Parathyroid adenoma (tissue), 2 donors: ENCODE measurements around the gene GPR176.

Source experiments
- H2AFZ ChIP-seq: fragments of 300-600 bp; sonication (generic); one replicate; pipeline ENCODE4 v1.7.0; 2017; ENCODE audit warnings: antibody characterized with exemption, mild to moderate bottlenecking
- H3K27ac ChIP-seq: fragments of 300-600 bp; sonication (generic); one replicate; pipeline ENCODE4 v1.7.0; 2017
- H3K27me3 ChIP-seq: fragments of 300-600 bp; sonication (generic); one replicate; pipeline ENCODE4 v1.7.0; 2017; ENCODE audit warnings: low read length; ENCODE audit not compliant: control insufficient read depth, insufficient read depth
- H3K36me3 ChIP-seq: fragments of 300-600 bp; sonication (generic); one replicate; pipeline ENCODE4 v1.7.0; 2017; ENCODE audit warnings: low read length; ENCODE audit not compliant: control insufficient read depth, insufficient read depth
- H3K4me1 ChIP-seq: fragments of 300-600 bp; sonication (generic); one replicate; pipeline ENCODE4 v1.7.0; 2017; ENCODE audit warnings: control low read depth
- H3K4me2 ChIP-seq: fragments of 300-600 bp; sonication (generic); one replicate; pipeline ENCODE4 v1.7.0; 2017; ENCODE audit warnings: low read length
- H3K4me3 ChIP-seq: fragments of 300-600 bp; sonication (generic); one replicate; pipeline ENCODE4 v1.7.0; 2017; ENCODE audit warnings: low read depth, low read length
- H3K79me2 ChIP-seq: fragments of 300-600 bp; sonication (generic); one replicate; pipeline ENCODE4 v1.7.0; 2017; ENCODE audit warnings: control low read depth
- H3K9ac ChIP-seq: fragments of 300-600 bp; sonication (generic); one replicate; pipeline ENCODE4 v1.7.0; 2017; ENCODE audit warnings: mild to moderate bottlenecking
- H3K9me3 ChIP-seq: fragments of 300-600 bp; sonication (generic); one replicate; pipeline ENCODE4 v1.7.0; 2017; ENCODE audit warnings: low read length; ENCODE audit not compliant: control insufficient read depth
- TF ChIP-seq, protein P1 (sequence below): fragments of 300-600 bp; sonication (generic); IDR thresholded peaks from one replicate; pipeline ENCODE4 v1.7.0; 2017; ENCODE audit warnings: antibody characterized with exemption, mild to moderate bottlenecking
- donor health status: primary hyperparathyroidism.

Gene GPR176

DNA sequence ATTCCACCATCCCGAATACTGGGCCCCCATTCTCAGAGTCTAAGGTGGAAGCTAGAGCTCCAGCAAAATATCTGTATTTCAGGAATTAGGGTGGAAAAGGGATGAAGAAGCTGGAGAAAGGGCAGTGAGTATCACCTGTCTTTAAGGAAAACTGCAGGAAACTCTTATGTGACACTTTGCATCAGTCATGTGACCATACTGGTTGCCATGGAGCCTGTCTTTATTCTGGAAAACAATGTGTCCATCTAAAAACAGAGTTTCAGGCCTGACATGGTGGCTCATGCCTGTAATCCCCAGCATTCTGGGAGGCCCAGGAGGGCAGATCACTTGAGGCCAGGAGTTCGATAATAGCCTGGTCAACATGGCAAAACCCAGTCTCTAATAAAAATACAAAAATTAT, 84.5 kb downstream of the GPR176 start:
- Histone ChIP-seq H3K9ac (no peak overlapping the region), H3K27me3 (no peaks in the 10 kb centered on the region), H3K27ac (no peak overlapping the region), H3K4me2 (no peak overlapping the region), H3K9me3 (no peaks in the 10 kb centered on the region), H3K4me1 (no peaks in the 10 kb centered on the region), H3K4me3 (no peak overlapping the region), H2AFZ (no peak overlapping the region), H3K36me3 (no peaks in the 10 kb centered on the region), H3K79me2 (no peaks in the 10 kb centered on the region)
- TF ChIP-seq, protein P1, sequence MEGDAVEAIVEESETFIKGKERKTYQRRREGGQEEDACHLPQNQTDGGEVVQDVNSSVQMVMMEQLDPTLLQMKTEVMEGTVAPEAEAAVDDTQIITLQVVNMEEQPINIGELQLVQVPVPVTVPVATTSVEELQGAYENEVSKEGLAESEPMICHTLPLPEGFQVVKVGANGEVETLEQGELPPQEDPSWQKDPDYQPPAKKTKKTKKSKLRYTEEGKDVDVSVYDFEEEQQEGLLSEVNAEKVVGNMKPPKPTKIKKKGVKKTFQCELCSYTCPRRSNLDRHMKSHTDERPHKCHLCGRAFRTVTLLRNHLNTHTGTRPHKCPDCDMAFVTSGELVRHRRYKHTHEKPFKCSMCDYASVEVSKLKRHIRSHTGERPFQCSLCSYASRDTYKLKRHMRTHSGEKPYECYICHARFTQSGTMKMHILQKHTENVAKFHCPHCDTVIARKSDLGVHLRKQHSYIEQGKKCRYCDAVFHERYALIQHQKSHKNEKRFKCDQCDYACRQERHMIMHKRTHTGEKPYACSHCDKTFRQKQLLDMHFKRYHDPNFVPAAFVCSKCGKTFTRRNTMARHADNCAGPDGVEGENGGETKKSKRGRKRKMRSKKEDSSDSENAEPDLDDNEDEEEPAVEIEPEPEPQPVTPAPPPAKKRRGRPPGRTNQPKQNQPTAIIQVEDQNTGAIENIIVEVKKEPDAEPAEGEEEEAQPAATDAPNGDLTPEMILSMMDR = no peak

DNA sequence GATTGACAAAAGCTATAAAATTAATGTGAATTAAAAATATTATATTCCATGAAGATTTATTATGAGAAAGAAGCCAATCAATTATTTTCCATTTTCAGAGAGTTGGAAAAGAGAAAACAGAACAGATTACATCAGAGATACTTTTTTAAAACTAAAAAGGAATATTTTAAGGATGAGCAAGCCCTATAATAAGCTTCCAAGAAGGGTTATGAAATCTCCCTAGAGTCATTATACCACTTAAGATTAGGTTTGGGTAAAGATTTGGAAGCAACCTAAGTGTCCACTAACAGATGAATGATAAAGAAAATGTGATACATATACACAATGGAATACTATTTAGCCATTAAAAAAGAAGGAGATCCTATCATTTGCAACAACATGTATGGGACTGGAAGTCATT, 85.8 kb downstream of the GPR176 start:
- TF ChIP-seq, protein P1 = no peak
- H3K27ac ChIP-seq = no peak overlapping the region
- H3K4me1 ChIP-seq = no peaks in the 10 kb centered on the region
- H3K4me3 ChIP-seq = no peak overlapping the region
- no peak overlapping the region for H2AFZ ChIP-seq
- no peaks in the 10 kb centered on the region for H3K27me3 ChIP-seq
- H3K4me2 ChIP-seq = no peak overlapping the region
- H3K9me3 ChIP-seq = no peaks in the 10 kb centered on the region
- no peak overlapping the region for H3K9ac ChIP-seq
- H3K36me3 ChIP-seq = no peaks in the 10 kb centered on the region
- no peaks in the 10 kb centered on the region for H3K79me2 ChIP-seq

DNA sequence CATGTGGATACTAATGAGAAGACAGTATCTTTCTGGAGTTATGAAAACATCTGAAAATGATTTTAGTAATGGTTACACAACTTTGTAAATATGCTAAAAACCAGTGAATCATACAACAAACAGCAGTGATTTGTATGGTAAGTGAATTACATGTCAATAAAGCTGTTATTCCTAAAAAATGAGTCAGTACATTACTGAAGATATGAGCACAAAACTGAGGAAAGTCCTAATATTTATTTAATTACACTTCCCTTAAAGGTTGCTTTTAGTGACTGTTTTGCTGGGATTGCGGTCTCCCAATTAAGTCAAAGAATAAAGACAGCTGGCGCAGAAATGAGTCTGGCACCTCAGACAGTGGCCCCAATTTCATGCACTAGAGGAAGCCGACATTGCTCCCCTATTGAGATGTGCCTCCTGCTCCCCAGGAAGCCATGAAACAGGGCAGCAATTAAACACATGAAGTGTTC, 86.5 kb downstream of the GPR176 start:
- Histone ChIP-seq H3K36me3 (no peaks in the 10 kb centered on the region), H3K9me3 (no peaks in the 10 kb centered on the region), H3K27me3 (no peaks in the 10 kb centered on the region), H3K27ac (no peak overlapping the region), H3K9ac (no peak overlapping the region), H3K4me3 (no peak overlapping the region), H3K4me1 (no peaks in the 10 kb centered on the region), H3K4me2 (no peak overlapping the region), H2AFZ (no peak overlapping the region), H3K79me2 (no peaks in the 10 kb centered on the region)
- TF ChIP-seq, protein P1 = no peak

DNA sequence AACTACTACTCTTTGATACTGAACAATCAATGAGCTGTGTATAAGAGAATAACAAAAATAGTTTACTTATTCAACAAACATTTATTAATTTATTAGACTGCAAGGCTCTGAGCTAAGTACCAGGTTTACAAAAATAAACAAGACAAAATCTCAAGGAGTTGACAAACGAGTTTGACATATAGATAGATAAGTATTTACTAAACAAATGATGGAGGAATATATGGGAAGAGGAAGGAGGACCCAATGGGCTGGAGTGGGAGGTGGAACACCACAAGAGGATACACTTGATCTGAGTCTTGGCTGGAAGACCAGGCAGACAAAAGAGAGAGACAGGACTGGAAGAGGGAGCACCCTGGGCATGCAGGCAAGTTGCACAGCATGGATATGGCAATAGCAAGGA, 89.9 kb downstream of the GPR176 start:
- H3K36me3 ChIP-seq = no peaks in the 10 kb centered on the region
- no peak overlapping the region for H3K27ac ChIP-seq
- H3K79me2 ChIP-seq = no peaks in the 10 kb centered on the region
- H2AFZ ChIP-seq = no peak overlapping the region
- H3K4me2 ChIP-seq = no peak overlapping the region
- H3K4me3 ChIP-seq = no peak overlapping the region
- no peak overlapping the region for H3K9ac ChIP-seq
- H3K4me1 ChIP-seq = no peaks in the 10 kb centered on the region
- TF ChIP-seq, protein P1 = no peak
- no peaks in the 10 kb centered on the region for H3K9me3 ChIP-seq
- no peaks in the 10 kb centered on the region for H3K27me3 ChIP-seq

DNA sequence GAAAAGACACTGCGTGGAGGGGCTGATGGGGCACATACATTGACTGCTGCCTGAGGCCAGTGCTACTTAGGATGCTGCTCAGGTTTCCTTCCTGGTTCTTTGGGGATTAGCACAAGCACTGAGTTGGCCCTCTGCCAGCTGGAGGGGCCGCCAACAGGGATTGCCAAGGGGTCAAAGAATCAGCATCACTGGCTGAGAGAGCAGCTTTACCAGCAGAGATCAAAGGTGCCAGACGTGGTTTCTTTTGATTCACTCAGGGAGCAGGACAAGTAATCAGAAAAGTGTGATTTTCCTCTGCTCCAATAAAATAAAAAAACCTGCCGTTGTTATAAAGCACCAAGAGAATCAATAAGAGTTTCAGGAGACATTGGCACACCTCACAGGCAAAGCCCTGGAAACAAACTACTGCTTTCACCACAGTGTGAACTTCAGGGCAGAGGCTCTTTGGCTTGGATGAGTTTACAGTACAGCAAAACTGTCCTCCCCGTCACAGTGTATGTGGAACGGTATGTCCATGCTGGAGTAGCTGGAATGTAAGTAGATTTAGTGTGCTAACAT, 91.6 kb downstream of the GPR176 start:
- Histone ChIP-seq H3K79me2 (no peaks in the 10 kb centered on the region), H3K36me3 (no peaks in the 10 kb centered on the region), H3K9me3 (no peaks in the 10 kb centered on the region), H3K27ac (no peak overlapping the region), H3K4me1 (no peaks in the 10 kb centered on the region), H3K4me2 (no peak overlapping the region), H3K27me3 (no peaks in the 10 kb centered on the region), H3K9ac (no peak overlapping the region), H3K4me3 (no peak overlapping the region), H2AFZ (no peak overlapping the region)
- TF ChIP-seq, protein P1 = no peak
